PC-3 (cell line): ENCODE results near the gene MAST2.

Experiments used
- CTCF ChIP-seq: fragments of 300-600 bp; sonication (generic); conservative IDR thresholded peaks from 2 replicates; pipeline ENCODE4 v1.5.1; 2017; ENCODE audit warnings: antibody characterized with exemption, low read depth, mild to moderate bottlenecking, low read length
- EZH2 ChIP-seq: fragments of 300-600 bp; sonication (generic); IDR thresholded peaks from one replicate; pipeline ENCODE4 v1.6.1; 2017; ENCODE audit warnings: antibody characterized with exemption, mild to moderate bottlenecking, low read length; ENCODE audit not compliant: unreplicated experiment
- EZH2phosphoT487 ChIP-seq: fragments of 300-600 bp; sonication (generic); IDR thresholded peaks from 2 replicates; pipeline ENCODE4 v1.6.1; 2018; ENCODE audit warnings: mild to moderate bottlenecking, antibody characterized with exemption, low read length, borderline replicate concordance

- no peak for TF ChIP-seq CTCF
- no peak for TF ChIP-seq EZH2
- no peak for TF ChIP-seq EZH2phosphoT487
Observed at GRCh38 chr1:46064708-46065107, 261.3 kb downstream of the MAST2 start.
